GM12872 (cell line): ENCODE measurements around the gene SIM1.

ENCODE experiments used
- CTCF ChIP-seq: IDR thresholded peaks from 3 replicates; pipeline ENCODE4 v1.5.1; 2011; ENCODE audit warnings: low read depth, mild to moderate bottlenecking, low read length, moderate library complexity; ENCODE audit not compliant: insufficient read depth

SIM1 gene

DNA sequence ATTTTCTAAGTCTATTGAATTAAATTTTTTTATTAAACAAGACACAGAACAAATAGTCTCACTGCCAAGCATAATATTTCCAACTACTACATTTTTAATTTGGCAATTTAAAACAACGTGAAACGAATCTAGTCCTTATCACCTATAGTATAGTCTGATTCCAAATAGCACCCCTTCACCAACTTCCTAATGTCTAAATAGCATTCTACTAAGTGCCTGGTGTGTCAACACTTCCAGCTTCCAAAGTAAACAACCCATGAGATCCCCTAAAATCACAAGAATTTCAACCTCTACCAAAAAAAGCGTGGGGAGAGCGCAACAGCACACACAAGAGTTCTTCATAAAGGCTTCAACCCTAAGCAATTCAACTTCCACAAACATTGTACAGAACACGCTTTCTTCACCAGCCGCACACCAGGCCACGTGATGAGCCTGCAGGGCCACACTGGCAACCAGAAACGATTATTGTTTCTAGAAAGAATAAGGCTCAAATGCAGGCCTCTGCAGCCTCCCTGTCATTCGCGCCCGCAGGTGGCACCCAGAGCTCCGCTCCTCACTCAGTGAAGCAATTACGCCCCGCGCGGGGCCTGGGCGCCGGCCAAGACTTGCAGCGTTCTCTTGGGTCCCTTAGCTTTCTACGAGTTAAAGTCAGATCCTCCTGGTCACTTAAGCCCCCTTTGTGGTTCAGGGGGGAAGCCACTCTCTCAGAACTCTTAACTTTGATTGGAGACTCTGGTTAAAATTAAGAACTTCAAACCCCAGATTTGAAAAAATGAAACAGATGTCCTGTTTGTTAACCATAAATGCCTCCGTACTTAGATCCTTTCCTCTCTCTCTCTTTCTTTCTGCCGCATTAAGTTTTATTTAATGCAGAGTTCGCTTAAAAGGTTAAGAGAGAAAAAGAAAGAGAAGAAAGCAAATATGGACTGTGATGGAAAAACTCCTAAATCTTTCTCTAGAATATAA is 18.3 kb downstream of the SIM1 start:
- no peak for TF ChIP-seq CTCF

- TF ChIP-seq CTCF: no peak
Measured at GRCh38 chr6:100445512-100445911, 19.2 kb downstream of the SIM1 start.

DNA sequence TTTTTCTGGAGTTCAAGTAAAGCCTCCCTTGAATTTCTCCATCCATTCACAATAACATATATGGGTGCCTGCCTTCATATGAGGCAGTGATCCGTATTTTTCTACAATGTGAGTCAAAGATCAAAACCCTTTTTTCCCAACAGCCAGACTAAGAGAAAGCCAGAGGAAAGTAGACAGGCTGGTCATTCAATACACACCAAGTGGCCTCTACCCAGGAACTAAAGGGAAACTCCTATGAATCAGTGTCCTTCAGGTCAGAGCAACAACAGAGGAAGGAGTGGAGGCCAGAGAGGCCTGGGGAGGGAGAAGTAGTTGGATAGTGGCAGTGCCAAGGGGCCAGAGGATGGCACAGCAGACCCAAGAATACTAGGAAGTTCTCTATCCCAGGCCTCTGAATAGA is 23.8 kb downstream of the SIM1 start:
- no peak for TF ChIP-seq CTCF

DNA sequence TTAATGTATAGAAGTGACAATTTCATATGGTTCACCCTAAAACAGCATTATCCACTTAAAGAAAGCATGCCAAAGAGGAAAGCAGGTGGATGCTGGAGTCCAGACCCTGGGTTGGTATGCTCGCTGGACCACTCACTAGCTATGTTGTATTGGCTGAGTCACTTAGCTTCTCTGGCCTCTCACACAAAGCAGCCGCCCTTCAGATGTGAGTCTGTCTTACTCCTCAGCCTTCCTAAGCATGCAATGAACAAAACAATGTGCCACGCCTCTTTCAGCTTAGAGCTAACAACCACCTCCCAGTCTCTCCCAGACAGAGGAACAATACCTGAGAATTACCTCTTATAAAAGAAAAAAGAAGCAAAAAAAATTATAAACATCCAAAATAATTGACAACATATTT is 29.4 kb downstream of the SIM1 start:
- TF ChIP-seq CTCF: no peak

GRCh38 chr6:100433726-100434435 is 30.8 kb downstream of the SIM1 start:
- TF ChIP-seq CTCF: no peak

DNA sequence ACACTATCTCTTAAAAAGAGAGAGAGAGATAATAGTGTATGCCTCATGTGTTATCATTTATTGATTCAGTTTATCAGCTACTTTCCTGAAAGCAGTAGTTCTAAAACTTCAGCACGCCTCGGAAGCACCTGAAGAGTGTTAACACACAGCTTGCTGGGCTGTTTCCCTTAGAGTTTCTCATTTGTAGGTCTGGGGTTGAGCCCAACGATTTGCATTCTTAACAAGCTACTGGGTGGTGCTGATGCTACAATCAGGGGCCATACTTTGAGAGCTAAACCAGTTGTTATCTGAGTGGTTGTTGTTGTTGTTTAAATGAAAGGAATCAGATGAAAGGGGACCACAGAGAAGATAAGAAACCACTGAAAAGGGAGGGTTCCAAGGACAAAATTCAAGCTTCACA is 32.6 kb downstream of the SIM1 start:
- TF ChIP-seq CTCF: no peak

GRCh38 chr6:100430962-100431361 is 33.8 kb downstream of the SIM1 start:
- no peak for TF ChIP-seq CTCF
